Retina (tissue), 1 donor: ENCODE results near the gene PTAR1.
A peak's percentile ranks its signal among the peaks of the same experiment; 100 is the strongest.
"Not testable (repeated sequence)": the region's sequence is repeated elsewhere in the genome, so short reads cannot be mapped to it uniquely, and the experiment has no call there.

Source experiments
- DNase-seq: peaks from one replicate; pipeline ENCODE4 v3.0.0-alpha.2; 2016

Gene PTAR1

GRCh38 chr9:69759421-69760277 lies at the start of gene PTAR1:
TSS of gene PTAR1 (minus strand) at chr9:69760011. CDS start at chr9:69759938, 73 bp downstream.
- peak; percentile 96 for DNase-seq

DNA sequence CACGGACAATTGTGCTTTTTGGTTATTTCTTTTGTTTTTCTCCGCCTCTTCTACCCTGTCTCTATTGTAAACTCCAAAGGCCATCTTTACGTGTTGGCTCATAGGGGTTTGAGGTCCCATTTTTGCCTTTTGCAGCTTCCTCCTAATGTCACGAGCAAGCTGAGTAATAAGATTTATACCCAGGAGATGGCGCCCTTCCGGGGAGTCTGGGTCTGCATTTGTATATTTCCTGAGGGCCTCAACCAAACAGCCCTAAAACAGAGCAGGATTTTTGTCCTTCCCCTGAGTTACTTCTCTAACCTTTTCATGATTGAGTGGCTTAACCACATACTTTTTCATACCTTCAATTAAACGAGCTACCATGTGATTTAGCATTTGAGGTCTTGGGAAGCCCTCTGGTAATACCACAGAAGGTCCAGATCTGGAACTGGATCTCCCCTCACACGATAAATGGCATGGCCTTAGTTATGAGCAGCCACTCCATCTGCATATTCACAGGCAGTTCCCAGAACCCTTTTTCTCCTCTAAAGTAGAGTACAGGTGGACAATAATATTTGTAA lies 49.6 kb upstream of the PTAR1 start:
- DNase-seq: no peak

GRCh38 chr9:69806627-69807026 lies 46.8 kb upstream of the PTAR1 start:
- DNase-seq: no peak

- no peak for DNase-seq
Observed at GRCh38 chr9:69805962-69806515, 46.2 kb upstream of the PTAR1 start.

DNA sequence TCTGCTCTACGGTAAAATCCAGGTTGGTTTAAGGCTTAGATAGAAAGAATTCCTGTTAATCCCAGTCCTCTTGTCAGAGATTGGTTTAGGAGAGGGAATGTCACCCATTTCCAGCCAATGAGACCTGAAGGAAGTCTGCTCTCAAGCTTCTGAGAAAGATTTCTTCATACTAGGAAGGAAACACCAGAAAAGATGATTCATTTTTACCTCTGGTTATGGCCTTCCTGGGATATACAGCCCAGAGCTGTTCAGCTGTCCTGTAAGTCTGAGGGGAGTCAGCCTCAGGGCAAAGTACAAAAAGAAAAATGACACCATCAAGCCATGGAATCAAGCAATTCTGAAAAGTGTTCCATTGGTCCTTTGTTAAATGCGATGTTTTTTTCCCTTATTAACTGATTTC lies 42.2 kb upstream of the PTAR1 start:
- DNase-seq: no peak

DNA sequence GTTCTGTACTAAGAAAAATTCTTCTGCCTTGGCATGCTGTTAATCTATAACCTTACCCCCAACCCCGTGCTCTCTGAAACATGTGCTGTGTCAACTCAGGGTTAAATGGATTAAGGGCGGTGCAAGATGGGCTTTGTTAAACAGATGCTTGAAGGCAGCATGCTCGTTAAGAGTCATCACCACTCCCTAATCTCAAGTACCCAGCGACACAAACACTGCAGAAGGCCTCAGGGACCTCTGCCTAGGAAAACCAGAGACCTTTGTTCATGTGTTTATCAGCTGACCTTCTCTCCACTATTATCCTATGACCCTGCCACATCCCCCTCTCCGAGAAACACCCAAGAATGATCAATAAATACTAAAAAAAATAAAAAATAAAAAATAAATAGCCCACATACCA lies 40.2 kb upstream of the PTAR1 start:
- not testable (repeated sequence) for DNase-seq

- not testable (repeated sequence) for DNase-seq
Observed at GRCh38 chr9:69799521-69799920, 39.7 kb upstream of the PTAR1 start.

- no peak for DNase-seq
Observed at GRCh38 chr9:69798744-69799143, 38.9 kb upstream of the PTAR1 start.

- DNase-seq: no peak
Observed at GRCh38 chr9:69797675-69798074, 37.9 kb upstream of the PTAR1 start.

GRCh38 chr9:69794356-69794755 lies 34.5 kb upstream of the PTAR1 start:
- DNase-seq: no peak

DNA sequence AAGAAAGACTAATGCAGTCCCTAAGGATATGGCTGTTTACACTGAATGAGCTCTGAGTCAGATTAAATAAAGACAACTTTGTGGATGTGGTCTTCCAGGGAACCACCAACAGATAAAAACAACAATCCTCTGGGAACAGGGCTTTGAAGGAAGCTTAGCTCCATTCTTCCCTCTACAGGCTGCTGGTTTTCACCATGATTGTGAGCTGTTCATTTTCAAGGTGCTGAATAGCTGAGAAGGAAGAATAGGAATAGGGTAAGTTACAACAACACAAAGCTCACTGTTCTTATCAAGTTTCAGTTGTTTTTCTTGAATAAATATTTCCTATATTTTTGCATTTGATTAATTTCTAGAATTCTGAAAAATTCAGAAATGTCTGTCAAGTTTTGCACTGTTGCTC lies 25.9 kb upstream of the PTAR1 start:
- no peak for DNase-seq

DNA sequence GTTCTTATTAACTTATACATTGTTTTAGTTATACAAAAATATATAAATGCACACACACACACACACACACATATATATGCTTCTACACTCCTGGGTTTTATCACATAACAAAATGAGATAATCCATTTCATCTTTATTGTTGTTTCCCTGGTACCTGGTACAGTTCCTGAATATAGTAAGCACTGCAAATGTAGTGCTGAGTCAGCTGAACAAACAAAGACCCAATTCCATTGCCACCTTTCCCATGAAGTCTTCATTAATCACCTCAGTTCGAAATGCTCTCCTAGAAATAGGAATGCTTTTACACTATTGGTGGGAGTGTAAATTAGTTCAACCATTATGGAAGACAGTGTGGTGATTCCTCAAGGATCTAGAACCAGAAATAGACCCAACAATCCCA lies 13.4 kb upstream of the PTAR1 start:
- DNase-seq: no peak

GRCh38 chr9:69771775-69772418 lies 12.1 kb upstream of the PTAR1 start:
- no peak for DNase-seq

GRCh38 chr9:69768716-69769115 lies 8.9 kb upstream of the PTAR1 start:
- DNase-seq: no peak

GRCh38 chr9:69768101-69768500 lies 8.3 kb upstream of the PTAR1 start:
- DNase-seq: no peak

GRCh38 chr9:69763862-69764261 lies 4.1 kb upstream of the PTAR1 start:
- DNase-seq: not testable (repeated sequence)

DNA sequence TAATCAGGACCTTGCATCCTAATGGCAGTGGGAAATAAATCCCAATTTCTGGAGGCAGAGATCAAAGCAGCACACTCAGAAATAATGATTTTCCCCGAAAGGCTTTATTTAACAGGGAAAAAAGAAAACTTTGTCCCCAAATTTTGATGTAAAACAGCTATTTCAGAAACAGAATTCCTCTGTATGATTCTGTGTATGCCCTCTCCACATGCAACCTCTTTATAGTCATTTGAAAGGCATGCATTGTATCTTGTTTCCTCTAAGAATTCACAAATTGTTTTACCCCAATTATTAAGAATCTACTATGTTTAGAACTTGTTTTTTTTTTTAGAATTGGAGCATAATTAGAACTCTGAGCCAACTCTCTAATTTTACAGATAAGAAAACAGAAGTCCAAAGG lies 2.7 kb upstream of the PTAR1 start:
- no peak for DNase-seq

- no peak for DNase-seq
Observed at GRCh38 chr9:69760278-69760610, 433 bp upstream of the PTAR1 start.

DNA sequence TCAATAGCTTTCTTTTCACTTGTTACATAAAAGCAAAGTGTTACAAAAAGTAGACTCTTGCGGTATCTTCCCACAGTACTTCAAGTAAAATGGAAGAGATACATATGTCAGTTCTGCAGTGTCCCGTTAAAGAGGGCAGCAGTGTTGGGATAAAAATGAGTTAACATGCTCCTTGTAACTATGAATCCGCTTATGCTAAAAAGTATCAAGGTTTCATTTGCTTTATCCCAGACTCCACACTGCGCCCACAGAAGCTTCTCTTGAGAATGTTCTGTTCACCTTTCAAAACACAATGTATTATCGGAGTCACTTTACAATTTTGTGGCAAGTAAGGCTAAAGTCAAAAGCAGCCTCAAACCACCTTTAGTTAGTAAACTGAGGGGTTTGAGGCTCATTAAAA lies 790 bp downstream of the PTAR1 start:
- no peak for DNase-seq

- DNase-seq: peak; percentile 15
Observed at GRCh38 chr9:69757996-69758675, 1.7 kb downstream of the PTAR1 start.

DNA sequence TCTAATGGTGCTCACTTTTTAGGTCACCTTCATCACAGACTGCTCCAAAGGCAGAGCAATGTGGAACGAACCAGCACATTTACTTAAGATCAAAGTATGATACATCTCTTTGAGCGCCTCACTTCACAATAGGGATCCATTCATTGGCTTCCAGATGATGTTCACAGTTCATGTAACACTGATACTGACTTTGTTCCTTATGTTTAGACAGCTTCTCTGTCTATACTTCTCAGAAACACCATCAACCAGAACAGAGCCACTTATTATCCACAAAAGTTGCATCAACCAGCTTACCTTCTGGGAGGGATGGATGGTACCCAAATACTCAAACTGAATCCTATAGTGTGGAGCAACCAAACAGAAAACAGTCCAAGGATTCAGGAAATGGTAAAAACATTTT lies 4.6 kb downstream of the PTAR1 start:
- no peak for DNase-seq

- no peak for DNase-seq
Observed at GRCh38 chr9:69753830-69754229, 6.0 kb downstream of the PTAR1 start.

DNA sequence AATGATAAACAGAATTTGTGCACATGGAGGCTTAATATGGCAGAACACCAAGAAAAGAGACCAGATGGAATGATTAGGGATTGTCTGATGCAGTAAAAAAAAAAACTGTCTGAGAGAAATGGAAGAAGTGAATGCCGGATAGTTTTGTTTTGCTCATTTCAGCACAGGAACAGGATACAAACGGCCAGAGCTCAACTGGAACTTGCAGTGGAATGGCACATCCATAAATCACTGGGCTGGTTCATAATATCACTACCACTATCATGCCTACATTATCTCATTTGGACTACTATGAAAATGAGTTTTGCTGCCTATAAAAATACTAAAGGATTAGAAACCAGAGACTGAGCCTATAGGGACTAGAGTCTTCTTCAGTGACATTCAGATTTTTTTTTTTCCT lies 9.7 kb downstream of the PTAR1 start:
- no peak for DNase-seq
